Measurements from ENCODE around the gene CST4. TPM values are rescaled to one million over a fixed set of nuclear protein-coding genes. Genes with fewer than 3 reads are reported as not detected.

The CST4 gene
- total and polyA plus RNA-seq, 7 donors = not detected

DNA sequence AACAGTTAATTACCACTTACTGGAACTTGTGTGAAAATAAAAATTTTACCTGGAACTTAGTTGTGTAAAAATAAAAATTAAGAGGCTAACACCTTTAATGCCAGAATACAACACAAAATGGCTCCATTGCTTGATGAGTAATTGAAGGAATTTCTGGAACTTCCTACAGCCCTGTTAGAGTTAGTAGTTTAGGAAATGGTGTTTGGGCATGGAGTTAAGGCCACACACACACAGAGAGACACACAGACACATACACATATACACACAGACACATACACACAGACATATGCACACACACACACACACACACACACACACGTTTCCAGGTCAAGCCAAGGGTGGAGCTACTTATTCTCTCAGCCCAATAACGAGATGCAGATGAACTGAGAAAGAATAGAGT lies 30.5 kb downstream of the CST4 start:
- intact Hi-C loops (cut with DNase I) = no loop called here
- Histone ChIP-seq H3K9me3 (no peaks in the 10 kb centered on the region), H3K36me3 (ENCODE audit: insufficient read depth in 1 of 2, low read depth in 1 of 2) (no peaks in the 10 kb centered on the region), H3K4me3 (no peak overlapping the region), H3K27me3 (ENCODE audit: insufficient read depth in 3 of 3, low read length in 2 of 3) (no peaks in the 10 kb centered on the region), H3K27ac (no peak overlapping the region), H3K4me1 (peaks cover 26% of the 10 kb centered on the region)
- TF ChIP-seq, protein P1, sequence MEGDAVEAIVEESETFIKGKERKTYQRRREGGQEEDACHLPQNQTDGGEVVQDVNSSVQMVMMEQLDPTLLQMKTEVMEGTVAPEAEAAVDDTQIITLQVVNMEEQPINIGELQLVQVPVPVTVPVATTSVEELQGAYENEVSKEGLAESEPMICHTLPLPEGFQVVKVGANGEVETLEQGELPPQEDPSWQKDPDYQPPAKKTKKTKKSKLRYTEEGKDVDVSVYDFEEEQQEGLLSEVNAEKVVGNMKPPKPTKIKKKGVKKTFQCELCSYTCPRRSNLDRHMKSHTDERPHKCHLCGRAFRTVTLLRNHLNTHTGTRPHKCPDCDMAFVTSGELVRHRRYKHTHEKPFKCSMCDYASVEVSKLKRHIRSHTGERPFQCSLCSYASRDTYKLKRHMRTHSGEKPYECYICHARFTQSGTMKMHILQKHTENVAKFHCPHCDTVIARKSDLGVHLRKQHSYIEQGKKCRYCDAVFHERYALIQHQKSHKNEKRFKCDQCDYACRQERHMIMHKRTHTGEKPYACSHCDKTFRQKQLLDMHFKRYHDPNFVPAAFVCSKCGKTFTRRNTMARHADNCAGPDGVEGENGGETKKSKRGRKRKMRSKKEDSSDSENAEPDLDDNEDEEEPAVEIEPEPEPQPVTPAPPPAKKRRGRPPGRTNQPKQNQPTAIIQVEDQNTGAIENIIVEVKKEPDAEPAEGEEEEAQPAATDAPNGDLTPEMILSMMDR (IDR thresholded peaks at IDR 0.05) = no peak
- 74 to 86% (median 85%) methylated on average over 2 of the region's 2 CpGs for WGBS, 3 donors
- ATAC-seq (no peak), DNase-seq (no peak)

DNA sequence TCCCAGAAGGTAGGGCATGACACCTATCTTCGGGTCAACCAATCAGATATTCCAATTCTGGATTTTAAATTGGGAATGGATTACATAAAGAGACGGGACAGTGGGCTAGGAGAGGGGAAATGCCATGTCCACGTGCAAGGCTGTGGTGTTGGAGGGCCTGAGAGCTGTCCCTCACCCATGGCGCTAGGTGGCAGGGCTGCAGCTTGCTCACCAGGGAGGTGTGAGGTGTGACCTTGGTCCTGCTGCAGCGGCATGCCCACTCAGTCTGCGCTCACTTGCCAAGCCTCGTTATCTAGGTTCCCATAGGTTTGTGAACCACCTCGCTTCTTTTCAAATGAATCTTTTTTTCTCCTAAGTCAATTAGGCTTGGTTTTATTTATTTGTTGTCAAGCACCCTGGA lies 31.6 kb downstream of the CST4 start:
- TF ChIP-seq, protein P1 (IDR thresholded peaks at IDR 0.05) = no peak
- no peak overlapping the region for H3K27ac ChIP-seq
- no peak overlapping the region for H3K4me3 ChIP-seq
- no peak for DNase-seq
- WGBS, 3 donors = 77 to 80% (median 78%) methylated on average over 8 of the region's 8 CpGs
- peaks cover 26% of the 10 kb centered on the region for H3K4me1 ChIP-seq
- no peaks in the 10 kb centered on the region for H3K27me3 ChIP-seq (ENCODE audit: insufficient read depth in 3 of 3, low read length in 2 of 3)
- ATAC-seq = no peak
- no peaks in the 10 kb centered on the region for H3K36me3 ChIP-seq (ENCODE audit: insufficient read depth in 1 of 2, low read depth in 1 of 2)
- no peaks in the 10 kb centered on the region for H3K9me3 ChIP-seq
- intact Hi-C loops (cut with DNase I) = no loop called here

DNA sequence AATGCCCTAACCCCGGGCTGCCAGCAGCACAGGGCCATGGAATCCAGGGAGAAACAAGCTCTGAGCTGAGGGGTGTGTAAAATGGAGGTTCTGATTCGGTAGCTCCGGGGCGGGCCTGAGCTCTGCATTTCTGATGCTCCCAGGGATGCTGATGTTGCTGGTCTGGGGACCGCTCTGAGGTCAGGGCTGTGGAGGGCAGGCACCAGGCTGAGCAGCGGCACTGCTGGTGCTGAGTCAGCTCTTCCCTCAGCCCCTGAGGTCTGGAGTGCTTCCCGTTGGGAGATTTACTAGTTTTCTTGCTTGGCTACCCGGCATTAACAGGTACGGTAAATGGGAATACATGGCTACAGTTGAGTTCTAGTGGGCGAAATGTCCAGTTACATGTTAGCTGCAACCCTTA lies 32.5 kb downstream of the CST4 start:
- intact Hi-C loops (cut with DNase I) = no loop called here
- no peaks in the 10 kb centered on the region for H3K9me3 ChIP-seq
- ATAC-seq (peak in 2 of 4 donors; percentile 23 to 42), DNase-seq (no peak)
- H3K27me3 ChIP-seq (ENCODE audit: insufficient read depth in 3 of 3, low read length in 2 of 3) = no peaks in the 10 kb centered on the region
- no peak overlapping the region for H3K4me3 ChIP-seq
- TF ChIP-seq, protein P1 (IDR thresholded peaks at IDR 0.05) = no peak
- peaks cover 26% of the 10 kb centered on the region for H3K4me1 ChIP-seq
- H3K27ac ChIP-seq = no peak overlapping the region
- WGBS, 3 donors = 47 to 66% (median 53%) methylated on average over 10 of the region's 10 CpGs
- no peaks in the 10 kb centered on the region for H3K36me3 ChIP-seq (ENCODE audit: insufficient read depth in 1 of 2, low read depth in 1 of 2)

DNA sequence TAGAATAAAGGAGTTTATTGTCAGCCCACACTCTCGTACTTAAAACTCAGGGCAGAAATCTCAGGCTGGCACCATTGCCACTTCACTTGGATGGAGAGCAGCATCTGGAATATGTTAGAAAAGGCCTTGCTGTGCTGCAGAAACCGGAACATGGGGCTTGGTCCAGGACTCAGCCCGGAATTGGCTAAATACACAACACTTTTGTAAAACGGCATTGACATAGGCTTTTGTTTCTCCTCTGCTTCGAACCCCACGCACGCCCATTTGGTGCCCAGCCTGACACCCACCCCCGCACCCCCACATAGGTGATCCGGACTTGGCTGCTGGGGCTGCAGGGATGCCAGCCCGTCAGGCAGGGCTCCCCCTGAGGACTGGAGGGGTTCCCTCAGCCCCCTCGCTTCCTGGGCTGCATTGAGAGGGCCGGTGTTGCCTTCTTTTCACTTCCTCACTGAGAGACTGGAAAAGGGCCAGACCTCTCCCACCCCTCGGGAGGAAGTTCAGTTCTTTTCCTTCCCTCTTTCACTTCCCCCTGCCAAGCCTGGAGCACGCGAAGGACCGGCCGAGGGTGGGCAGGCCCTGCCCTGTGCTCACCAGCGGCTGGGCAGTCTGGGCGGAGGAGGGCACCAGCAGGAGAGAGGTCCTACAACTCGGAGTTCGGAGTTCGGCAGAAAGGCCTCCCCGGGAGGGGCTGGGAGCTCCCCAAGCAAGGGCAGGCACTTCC lies 33.2 kb downstream of the CST4 start:
- TF ChIP-seq, protein P1 (IDR thresholded peaks at IDR 0.05) = no peak
- DNase-seq (peak; percentile 53 to 80), ATAC-seq (peak; percentile 21 to 57 (median 40))
- H3K9me3 ChIP-seq = no peaks in the 10 kb centered on the region
- H3K4me1 ChIP-seq = peaks cover 20% of the 10 kb centered on the region
- H3K4me3 ChIP-seq = peak overlapping the region; percentile 36
- H3K27ac ChIP-seq = no peak overlapping the region
- no peaks in the 10 kb centered on the region for H3K36me3 ChIP-seq (ENCODE audit: insufficient read depth in 1 of 2, low read depth in 1 of 2)
- 43 to 46% (median 46%) methylated on average over 23 of the region's 23 CpGs for WGBS, 3 donors
- no peaks in the 10 kb centered on the region for H3K27me3 ChIP-seq (ENCODE audit: insufficient read depth in 3 of 3, low read length in 2 of 3)
- intact Hi-C loops (cut with DNase I) = no loop called here

DNA sequence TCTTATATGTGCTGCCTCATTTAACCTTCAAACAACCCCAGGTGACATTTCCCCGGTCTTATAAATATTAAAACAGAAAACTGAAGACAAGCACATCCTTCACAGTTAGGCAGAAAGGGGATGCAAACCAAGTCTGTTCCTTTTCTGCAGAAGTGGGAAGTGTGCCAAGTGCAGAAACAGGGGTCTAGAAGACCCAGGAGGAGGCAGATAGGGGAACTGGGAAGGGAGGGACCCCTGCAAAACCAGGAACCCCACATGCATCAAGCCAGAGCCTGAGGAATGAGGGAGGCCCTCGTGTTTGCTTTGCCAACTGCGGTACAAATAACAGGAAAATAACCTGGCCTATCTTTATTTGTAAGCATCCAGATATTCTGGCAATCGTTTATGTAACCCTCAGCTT lies 34.1 kb downstream of the CST4 start:
- H3K4me3 ChIP-seq = no peak overlapping the region
- intact Hi-C loops (cut with DNase I) = no loop called here
- H3K27ac ChIP-seq = no peak overlapping the region
- no peaks in the 10 kb centered on the region for H3K36me3 ChIP-seq (ENCODE audit: insufficient read depth in 1 of 2, low read depth in 1 of 2)
- DNase-seq (no peak), ATAC-seq (no peak)
- TF ChIP-seq, protein P1 (IDR thresholded peaks at IDR 0.05) = no peak
- H3K27me3 ChIP-seq (ENCODE audit: insufficient read depth in 3 of 3, low read length in 2 of 3) = no peaks in the 10 kb centered on the region
- H3K4me1 ChIP-seq = peaks cover 11% of the 10 kb centered on the region
- no peaks in the 10 kb centered on the region for H3K9me3 ChIP-seq
- WGBS, 3 donors = 51 to 61% (median 55%) methylated on average over 4 of the region's 4 CpGs

Measured in psoas muscle (tissue), 8 donors.